CD4-positive, alpha-beta T cell treated with Interleukin-6 for 4 hours (primary cell): Measurements from ENCODE around the gene LAT.
"Not testable (repeated sequence)": the region's sequence is repeated elsewhere in the genome, so short reads cannot be mapped to it uniquely, and the experiment has no call there.

ENCODE experiments used
- DNase-seq: peaks from one replicate; pipeline ENCODE4 v3.0.0-alpha.2; 2020; ENCODE audit warnings: mixed read lengths

Gene LAT, protein sequence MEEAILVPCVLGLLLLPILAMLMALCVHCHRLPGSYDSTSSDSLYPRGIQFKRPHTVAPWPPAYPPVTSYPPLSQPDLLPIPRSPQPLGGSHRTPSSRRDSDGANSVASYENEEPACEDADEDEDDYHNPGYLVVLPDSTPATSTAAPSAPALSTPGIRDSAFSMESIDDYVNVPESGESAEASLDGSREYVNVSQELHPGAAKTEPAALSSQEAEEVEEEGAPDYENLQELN

DNA sequence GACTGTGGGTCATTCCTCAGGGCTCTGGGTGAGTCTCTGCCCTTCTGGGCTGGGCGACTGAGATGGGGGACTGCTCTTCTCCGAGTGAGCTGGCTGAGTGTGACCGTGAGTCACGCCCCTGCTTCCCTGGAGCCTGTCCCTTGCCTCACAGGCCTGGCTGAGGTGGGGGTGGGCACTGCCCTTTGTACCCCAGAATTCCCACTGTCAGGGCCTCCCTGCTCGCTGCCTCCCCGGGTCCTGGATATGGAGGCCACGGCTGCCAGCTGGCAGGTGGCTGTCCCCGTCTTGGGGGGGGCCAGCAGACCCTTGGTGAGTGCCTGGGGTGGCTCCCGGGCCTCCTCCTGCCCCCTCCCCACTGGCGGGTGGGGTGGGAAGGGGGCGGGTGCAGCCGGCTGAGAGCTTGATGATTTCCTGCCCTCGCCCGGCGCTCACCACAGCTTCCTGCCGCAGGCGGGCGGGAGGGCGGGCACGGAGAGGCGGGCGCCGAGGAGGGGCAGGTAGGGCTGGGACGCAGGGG, at the start of gene LAT:
Gene LAT, plus strand, starts transcription at position 434 of the 517 bp plus-strand sequence. CDS start 366 bp downstream, outside the sequence.
- peak; percentile 93 for DNase-seq

DNA sequence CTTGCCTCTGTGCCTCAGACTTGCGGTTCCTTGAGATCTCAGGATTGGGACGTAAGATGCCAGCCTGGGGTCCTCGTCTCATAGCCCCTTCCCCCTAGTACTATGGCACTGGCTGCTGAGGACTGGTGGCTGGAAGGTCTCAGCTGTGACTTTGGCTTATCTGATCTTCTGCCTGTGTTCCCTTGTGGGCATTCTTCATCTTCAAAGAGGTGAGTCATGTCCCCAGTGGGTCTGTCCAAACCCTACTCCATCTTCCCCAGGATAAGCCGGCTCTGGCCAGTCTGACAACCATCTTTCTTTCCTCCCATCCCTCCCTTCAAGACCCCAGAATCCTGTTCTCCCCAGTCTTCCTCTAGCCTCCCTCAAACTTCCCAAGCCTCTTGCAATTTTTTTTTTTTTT, 49.5 kb upstream of the LAT start:
- no peak for DNase-seq

DNA sequence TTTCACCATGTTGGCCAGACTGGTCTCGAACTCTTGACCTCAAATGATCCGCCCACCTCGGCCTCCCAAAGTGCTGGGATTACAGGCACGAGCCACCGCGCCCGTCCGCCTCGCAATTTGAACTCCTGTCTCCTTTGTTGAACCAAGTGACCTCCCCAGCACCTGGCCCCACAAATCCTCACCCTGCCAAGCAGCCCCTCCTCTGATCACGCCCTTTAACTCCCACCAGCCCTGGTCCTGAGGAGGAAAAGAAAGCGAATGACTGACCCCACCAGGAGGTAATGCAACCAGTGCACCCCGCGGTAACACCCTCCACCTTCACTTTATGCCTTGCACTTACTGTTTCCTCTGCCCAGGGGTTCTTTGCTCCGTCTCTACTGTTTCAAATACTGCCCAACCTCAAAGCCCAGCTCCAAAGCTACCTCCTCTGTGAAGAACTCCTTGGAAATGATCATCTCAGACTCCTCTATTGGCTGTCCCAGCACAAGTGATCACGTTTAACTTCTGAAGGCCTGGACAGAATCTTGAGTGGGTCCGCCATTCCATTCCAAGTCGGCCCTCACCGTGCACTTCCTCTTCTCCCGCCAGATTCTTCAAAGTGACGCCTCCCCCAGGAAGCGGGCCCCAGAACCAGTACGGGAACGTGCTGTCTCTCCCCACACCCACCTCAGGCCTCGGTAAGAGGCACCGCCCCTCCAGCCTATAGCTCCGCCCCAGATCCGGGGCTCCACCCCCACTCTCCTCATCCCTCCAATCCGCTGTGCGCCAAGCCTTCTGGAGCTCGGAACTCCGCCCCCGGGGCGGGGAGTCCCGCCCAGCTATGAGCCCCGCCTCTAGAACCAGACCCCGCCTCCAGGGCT, 48.7 kb upstream of the LAT start:
- DNase-seq, result peak; percentile 81

DNA sequence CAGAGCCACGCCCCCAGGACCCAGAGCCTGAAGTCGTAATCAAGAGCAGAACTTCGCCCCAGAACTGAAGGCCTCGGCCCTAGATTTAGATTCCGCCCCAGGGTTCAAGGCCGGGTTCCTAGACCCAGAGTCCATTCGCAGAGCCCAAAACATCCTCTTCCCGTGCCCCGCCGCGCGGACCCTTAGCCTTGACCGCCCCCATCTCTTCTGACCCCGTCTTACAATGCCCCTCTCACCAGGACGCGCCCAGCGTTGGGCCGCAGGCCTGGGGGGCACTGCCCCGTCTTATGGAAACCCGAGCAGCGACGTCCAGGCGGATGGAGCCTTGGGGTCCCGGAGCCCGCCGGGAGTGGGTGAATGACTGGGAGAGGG, 48.1 kb upstream of the LAT start:
- no peak for DNase-seq

DNA sequence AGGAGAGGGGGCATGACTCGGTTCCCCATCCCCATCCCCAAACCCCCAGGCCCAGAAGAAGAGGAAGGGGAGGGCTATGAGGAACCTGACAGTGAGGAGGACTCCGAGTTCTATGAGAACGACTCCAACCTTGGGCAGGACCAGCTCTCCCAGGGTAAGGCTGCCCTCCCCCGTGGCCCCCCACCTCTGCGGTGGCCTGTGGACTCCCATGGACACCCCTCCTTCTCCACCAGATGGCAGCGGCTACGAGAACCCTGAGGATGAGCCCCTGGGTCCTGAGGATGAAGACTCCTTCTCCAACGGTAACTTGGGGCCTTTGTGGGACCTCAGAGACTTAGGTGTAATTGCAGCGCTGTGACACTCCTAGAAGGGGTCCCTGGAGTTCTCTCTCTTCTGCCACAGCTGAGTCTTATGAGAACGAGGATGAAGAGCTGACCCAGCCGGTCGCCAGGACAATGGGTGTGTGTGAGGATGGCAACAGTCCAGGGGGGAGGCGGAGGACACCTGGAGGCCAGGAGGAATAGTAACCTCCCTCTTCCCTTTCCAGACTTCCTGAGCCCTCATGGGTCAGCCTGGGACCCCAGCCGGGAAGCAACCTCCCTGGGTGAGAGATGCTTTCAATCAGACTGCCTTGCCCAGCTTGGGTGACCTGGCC, 47.5 kb upstream of the LAT start:
- no peak for DNase-seq

DNA sequence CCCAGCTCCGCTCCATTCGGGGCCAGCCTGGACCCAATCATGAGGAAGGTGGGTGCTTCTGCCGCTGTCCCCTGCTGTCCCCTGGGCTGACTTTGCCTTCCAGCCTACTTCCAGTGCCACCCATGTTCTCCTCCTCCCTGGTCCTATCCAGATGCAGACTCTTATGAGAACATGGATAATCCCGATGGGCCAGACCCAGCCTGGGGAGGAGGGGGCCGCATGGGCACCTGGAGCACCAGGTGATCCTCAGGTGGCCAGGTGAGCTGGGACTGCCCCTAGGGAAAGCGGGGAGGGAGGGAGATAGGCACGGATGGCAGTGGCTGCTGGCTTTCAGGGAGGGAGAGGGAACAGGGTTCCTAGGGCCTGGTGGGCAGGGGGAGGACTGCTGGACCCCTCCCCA, 46.1 kb upstream of the LAT start:
- no peak for DNase-seq

DNA sequence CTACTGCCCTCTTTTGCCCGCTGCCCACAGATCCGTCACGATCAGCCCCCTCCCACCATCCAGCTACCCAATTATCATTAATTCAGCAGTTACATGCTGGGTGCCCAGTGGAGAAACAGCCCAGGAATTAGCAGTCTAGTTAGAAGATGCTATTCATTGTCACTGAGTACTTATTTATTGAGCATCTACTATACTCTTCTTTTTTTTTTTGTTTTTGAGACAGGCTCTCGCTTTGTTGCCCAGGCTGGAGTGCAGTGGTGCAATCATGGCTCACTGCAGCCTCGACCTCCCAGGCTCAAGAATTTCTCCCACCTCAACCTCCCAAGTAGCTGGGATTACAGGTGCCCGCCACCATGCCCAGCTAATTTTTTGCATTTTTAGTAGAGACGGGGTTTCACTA, 45.0 kb upstream of the LAT start:
- not testable (repeated sequence) for DNase-seq

DNA sequence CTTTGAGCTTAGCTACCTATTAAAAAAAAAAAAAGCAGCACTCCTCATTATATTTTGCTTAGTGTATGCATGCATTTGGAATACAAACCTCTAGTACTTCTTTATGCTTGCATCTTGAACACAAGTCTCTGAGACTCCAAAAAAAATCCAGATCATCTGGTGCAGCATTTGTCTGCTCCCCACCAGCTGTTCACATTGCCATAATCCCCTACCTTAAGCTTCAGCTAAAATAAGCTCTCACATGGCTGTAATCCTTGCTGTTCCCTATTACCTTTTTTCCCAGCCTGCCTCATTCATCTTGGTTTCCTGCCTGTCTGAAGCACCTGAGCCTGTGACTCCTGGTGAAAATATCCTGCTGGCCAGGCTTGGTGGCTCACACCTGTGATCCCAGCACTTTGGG, 41.6 kb upstream of the LAT start:
- no peak for DNase-seq

DNA sequence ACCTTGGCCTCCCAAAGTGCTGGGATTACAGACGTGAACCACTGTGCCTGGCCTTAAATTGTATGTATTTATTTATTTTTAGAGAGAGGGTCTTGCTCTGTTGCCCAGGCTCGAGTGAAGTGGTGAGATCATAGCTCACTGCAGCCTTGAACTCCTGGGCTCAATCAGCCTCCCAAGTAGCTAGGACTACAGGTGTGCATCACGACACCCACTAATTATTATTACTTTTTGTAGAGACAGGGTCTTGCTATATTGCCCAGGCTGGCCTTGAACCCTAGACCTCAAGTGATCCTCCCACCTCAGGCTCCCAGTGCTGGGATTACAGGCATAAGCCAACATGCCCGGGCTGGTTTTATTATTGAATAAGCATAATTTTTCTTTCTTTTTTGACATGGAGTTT, 38.2 kb upstream of the LAT start:
- DNase-seq, result no peak

DNA sequence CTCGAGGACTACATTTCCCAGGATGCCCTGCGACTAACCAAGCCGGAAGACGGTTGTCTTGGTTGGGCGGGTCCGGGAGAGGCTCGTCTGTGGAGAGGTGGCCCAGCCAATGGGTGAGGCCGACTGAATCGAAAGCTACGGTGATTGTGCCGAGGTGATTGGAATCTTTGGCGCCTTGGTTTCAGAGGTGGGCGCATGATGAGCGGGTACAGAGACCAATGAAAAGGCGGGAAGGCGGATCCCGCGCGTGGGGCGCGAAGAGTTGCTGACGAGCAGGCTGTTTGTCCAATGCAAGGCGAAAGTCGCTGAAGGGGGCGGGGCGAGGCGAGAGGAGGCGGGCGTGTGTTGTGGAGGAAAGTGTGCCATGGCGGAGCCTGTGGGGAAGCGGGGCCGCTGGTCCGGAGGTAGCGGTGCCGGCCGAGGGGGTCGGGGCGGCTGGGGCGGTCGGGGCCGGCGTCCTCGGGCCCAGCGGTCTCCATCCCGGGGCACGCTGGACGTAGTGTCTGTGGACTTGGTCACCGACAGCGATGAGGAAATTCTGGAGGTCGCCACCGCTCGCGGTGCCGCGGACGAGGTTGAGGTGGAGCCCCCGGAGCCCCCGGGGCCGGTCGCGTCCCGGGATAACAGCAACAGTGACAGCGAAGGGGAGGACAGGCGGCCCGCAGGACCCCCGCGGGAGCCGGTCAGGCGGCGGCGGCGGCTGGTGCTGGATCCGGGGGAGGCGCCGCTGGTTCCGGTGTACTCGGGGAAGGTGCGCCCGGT, 34.0 kb upstream of the LAT start, which contains the start of gene NFATC2IP:
Gene NFATC2IP, plus strand, starts transcription at position 290 of the 762 bp plus-strand sequence. Its CDS starts 75 bp downstream, at position 365.
- peak; percentile 99 for DNase-seq

DNA sequence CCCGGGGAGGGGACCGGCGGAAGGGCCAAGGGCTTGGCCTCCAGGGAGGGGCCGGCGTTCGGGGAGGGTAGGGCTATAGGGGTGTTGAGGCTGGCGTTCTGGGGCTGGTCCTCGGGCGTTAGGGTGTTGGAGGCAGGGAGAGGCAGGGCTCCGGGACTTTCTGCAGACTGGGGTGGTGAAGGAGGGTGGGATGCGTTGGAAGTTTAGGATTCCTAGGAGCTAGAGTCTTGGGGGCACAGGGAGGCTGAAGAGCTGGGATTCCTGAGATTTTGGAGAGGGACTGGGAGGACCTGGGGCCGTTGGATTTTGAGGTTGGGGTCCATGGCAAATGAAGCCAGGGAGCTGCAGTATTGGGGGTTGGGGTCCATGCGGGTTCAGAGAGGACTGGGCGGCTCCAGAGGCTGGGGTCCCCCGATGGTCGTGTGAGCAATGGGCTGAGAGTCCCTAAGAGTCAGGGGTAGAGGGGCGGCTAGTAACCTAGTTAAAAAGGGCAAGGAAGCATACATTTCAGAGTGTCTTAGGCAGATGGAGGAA, 33.4 kb upstream of the LAT start:
- DNase-seq, result no peak

DNA sequence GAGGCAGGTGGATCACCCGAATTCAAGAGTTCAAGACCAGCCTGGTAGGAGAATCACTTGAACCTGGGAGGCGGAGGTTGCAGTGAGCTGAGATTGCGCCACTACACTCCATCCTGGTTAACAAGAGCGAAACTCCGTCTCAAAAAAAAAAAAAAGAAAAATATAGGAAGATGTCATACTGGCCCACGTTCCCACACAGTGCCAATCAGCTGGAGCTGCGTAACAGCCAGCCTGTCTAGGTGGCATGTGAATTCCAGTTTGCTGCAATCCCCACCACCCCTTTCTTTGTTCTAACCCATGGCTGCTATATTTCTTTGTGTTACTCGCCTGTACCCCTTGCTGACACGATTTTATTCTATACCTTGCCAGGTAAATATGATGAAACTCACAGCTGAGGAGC, 26.6 kb upstream of the LAT start:
- DNase-seq, result no peak

DNA sequence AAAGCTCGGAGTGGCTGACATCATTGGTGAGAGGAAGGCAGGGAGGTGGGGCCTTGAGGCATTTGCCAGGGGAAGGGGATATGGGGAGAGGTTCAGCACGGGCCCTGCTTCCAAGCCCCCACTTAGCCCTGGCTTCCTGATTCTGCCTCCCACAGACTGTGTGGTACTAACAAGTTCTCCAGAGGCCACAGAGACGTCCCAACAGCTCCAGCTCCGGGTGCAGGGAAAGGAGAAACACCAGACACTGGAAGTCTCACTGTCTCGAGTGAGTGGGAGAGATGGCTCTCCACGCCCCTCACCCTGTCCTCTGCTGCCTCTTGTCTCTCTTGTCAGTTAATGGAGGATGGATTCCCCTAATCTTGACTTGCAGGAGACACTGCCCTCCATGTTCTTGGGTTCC, 26.0 kb upstream of the LAT start:
- DNase-seq, result no peak

DNA sequence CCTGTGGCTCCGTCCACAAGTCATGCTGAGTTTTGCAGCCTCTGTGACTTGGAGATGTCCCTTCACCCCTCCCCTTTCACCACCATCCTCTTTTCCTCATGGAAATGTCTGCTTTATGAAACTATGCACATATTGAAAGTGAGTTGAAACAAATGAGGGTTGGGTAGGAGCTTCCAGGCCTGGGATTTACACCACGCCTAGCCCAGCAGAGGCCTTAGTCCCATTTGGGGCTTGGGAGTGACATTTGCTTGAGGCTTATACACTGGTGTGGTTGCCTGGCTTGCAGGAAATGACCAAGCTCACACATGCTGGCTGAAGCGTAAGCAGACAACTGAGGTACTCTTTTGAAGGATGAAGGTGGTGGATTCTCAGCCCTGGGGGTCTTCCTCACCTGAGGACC, 20.8 kb upstream of the LAT start:
- DNase-seq, result no peak

DNA sequence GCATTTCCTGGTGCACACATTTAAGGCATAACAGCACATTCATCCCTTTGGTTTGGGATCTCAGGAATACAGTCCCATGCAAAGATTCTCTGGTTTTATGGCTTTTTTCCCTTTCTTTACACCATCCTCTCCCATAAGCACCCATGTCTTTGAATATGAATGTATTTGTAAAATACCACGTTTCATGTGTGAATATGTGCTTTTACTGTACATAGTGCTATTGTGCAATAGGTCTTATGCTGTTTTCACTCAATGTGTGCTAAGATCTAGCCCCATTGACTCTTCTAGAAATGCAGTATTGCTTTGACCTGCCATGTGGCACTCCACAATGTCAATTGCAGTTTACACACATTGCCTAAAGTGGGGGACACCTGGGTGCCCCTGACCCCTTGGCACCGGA, 20.4 kb upstream of the LAT start:
- no peak for DNase-seq

DNA sequence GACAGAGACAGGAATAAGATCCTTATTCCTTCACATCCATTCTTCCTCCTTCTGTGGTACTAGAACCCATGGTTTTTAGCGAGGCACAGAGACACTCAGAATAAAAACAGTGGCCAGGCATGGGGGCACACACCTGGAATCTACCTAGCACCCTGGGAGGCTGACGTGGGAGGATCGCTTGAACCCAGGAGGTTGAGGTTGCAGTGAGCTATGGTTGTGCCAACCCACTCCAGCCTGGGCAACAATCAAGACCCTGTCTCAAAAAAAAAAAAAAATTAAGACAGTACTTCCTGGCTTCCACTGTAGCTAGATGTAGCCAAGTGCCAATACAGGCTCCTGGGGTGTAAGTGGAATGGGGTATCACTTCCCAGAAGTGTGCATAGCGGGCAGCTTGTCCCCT, 17.7 kb upstream of the LAT start:
- no peak for DNase-seq

DNA sequence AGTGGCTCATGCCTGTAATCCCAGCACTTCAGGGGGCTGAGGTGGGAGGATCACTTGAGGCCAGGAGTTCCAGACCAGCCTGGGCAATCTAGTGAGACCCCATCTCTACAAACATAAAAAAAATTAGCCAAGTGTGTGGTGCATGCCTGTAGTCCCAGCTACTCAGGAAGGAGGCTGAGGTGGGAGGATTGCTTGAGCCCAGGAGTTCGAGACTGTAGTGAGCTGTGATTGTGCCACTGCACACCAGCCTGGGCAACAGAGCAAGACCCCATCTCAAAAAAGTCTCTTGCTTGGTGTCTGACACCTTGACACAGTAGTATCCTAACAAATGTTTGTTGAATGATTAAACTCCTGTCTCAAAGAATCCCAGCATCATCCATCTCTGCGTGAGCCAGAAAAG, 15.2 kb upstream of the LAT start:
- DNase-seq, result not testable (repeated sequence)

DNA sequence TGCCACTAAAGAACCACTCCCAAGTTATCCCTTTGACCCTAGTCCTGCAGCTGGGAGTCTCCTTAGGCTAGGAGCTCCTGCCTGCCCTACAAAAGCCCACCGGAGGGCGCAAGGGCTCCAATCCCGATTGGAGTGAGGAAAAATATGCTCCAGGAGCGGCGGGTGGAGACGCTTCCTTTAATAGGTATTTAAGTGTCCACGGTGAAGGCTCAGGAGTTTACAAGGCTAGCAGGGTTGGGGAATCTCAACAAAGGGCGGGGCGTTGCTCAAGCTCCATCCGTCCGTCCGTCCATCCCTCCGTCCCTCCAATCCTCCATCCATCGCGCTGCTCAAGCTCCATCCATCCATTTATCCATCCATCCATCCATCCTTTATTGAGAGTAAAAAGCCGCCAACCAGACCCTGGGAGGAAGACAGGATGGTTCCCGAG, 10.8 kb upstream of the LAT start:
- DNase-seq, result peak; percentile 59

DNA sequence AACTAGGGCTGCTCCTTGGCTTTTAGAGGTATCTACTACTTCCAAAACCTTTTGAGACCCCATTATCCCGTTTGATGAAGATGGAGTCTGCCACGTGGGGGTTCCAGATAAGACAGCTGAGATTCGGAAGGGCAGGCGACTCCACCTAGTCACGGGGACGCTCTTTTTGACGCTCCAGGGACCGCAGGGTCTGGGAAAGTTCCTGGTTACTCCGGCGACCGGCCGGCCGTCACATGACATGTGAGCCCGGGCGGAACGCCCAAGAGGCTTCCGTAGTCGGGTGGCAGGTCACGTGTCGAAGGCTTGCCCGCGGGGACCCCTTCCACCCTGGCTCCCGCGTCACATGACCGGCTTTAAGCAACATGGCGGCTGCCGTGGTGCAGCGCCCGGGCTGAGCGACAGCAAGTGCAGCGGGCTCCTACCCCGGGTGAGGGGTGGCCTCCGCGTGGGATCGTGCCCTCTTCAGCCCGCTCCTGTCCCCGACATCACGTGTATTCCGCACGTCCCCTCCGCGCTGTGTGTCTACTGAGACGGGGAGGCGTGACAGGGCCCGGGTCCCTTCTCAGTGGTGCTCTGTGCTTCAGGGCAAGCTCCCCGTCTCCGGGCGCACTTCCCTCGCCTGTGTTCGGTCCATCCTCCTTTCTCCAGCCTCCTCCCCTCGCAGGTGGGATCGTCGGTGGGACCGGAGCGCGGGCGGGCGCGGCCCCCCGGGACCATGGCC, 10.3 kb upstream of the LAT start, which contains the start of gene SPNS1:
Gene SPNS1, plus strand, starts transcription at position 342 of the 721 bp plus-strand sequence. Its CDS starts 374 bp downstream, at position 716.
- DNase-seq, result peak; percentile 91

DNA sequence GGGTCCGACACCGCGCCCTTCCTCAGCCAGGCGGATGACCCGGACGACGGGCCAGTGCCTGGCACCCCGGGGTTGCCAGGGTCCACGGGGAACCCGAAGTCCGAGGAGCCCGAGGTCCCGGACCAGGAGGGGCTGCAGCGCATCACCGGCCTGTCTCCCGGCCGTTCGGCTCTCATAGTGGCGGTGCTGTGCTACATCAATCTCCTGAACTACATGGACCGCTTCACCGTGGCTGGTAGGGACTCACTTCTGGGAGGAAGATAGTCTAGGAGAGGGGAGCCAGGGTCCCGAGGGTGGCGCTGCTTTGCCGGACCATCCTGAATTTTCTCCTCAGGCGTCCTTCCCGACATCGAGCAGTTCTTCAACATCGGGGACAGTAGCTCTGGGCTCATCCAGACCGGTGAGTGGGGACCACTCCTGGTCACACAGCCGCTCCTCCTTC, 9.7 kb upstream of the LAT start:
- no peak for DNase-seq
